ENCODE data around the gene RNF128. TPM values are rescaled to one million over a fixed set of nuclear protein-coding genes. Genes with fewer than 3 reads are reported as not detected.

Gene RNF128
- total RNA-seq, 1 donor from 2014 or later, result 0.36 TPM

DNA sequence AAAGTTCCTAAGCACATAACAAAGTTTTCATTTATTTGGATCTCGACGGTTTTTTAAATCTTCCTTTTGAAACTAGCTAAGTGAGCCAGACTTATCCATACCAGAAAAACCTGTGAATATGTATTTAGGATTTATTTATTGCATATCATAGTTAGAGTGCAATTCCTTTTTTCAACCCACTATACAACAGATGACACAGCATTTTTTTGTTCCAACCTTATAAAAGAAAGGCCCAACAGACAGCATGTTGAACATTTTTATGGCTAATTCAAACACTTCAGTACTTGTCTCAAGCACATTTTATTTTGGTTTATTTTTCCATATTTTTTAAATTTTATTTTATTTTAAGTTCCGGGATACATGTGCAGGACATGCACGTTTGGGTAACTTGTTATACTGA is 15.1 kb upstream of the RNF128 start:
- no peaks in the 10 kb centered on the region for H3K9me3 ChIP-seq (replicated peaks)
- no peaks in the 10 kb centered on the region for H3K36me3 ChIP-seq
- TF ChIP-seq, protein P1, sequence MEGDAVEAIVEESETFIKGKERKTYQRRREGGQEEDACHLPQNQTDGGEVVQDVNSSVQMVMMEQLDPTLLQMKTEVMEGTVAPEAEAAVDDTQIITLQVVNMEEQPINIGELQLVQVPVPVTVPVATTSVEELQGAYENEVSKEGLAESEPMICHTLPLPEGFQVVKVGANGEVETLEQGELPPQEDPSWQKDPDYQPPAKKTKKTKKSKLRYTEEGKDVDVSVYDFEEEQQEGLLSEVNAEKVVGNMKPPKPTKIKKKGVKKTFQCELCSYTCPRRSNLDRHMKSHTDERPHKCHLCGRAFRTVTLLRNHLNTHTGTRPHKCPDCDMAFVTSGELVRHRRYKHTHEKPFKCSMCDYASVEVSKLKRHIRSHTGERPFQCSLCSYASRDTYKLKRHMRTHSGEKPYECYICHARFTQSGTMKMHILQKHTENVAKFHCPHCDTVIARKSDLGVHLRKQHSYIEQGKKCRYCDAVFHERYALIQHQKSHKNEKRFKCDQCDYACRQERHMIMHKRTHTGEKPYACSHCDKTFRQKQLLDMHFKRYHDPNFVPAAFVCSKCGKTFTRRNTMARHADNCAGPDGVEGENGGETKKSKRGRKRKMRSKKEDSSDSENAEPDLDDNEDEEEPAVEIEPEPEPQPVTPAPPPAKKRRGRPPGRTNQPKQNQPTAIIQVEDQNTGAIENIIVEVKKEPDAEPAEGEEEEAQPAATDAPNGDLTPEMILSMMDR (IDR thresholded peaks at IDR 0.05; ENCODE audit: borderline replicate concordance), result no peak
- DNase-seq, result no peak
- intact Hi-C loops (cut with micrococcal nuclease), result no loop called here
- H3K4me1 ChIP-seq, result no peaks in the 10 kb centered on the region
- H3K27ac ChIP-seq (replicated peaks), result no peak overlapping the region
- no peak overlapping the region for H3K4me3 ChIP-seq
- H3K27me3 ChIP-seq (ENCODE audit: low read depth), result no peaks in the 10 kb centered on the region

DNA sequence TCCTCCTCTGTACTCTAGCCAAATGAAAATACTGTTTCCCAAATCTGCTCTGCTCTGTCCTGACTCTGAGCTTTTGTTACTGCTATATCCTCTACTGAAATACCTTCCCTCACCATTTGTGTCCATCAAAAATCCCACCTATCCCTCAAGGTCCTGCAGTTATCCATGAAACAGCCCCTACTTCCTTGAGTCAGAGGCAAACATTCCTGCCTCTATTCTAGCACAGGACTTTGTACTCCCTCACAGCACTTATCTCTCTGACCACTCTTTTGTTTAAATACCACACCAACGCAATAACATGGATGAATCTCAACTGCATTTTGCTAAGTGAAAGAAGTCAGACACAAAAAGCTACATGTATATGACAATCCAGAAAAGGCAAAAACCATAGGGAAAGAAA is 10.5 kb upstream of the RNF128 start:
- TF ChIP-seq, protein P1 (IDR thresholded peaks at IDR 0.05; ENCODE audit: borderline replicate concordance), result no peak
- Histone ChIP-seq H3K9me3 (replicated peaks) (no peaks in the 10 kb centered on the region), H3K36me3 (no peaks in the 10 kb centered on the region), H3K4me3 (no peak overlapping the region), H3K27me3 (ENCODE audit: low read depth) (no peaks in the 10 kb centered on the region), H3K4me1 (no peaks in the 10 kb centered on the region), H3K27ac (replicated peaks) (no peak overlapping the region)
- no peak for DNase-seq
- intact Hi-C loops (cut with micrococcal nuclease), result no loop called here

DNA sequence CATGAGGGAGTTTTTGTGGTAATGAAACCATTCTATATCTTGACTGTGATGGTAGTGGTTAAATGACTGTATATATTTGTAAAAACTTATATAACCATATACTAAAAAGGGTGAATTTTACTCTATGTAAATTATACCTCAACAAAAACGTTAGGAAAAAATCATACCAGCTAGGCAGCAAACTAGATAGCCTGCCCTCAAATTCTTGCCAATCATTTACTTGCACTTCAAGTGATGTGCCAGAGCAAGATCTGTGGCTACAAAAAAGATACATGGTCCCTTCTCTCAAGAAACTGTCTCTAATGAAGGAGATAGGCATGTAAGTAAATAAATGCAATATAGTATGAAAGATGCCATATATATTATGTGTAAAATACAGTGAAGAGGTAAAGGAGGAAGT is 10.0 kb upstream of the RNF128 start:
- intact Hi-C loops (cut with micrococcal nuclease), result no loop called here
- Histone ChIP-seq H3K9me3 (replicated peaks) (no peaks in the 10 kb centered on the region), H3K4me3 (no peak overlapping the region), H3K36me3 (no peaks in the 10 kb centered on the region), H3K27me3 (ENCODE audit: low read depth) (no peaks in the 10 kb centered on the region), H3K4me1 (no peaks in the 10 kb centered on the region), H3K27ac (replicated peaks) (no peak overlapping the region)
- no peak for DNase-seq
- TF ChIP-seq, protein P1 (IDR thresholded peaks at IDR 0.05; ENCODE audit: borderline replicate concordance), result no peak

DNA sequence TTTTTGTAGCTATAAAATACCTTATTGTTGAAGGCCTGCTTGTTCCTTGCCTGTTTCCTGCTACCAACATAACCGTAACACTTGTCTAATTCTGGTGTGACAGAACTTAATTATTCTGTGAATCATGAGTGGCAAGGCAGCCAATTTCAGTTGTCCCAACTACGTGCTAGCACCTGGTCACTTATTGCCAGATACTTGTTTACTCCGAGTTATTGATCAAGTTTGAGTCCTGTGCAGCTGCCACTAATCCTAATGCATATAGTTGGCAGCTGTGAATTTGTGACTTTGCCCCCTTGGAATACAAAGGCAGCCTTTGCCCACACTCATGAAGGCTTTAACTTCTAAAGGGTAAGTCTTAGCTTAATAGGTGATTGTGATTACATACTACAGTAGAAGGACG is 7.8 kb upstream of the RNF128 start:
- intact Hi-C loops (cut with micrococcal nuclease), result no loop called here
- H3K9me3 ChIP-seq (replicated peaks), result no peaks in the 10 kb centered on the region
- no peaks in the 10 kb centered on the region for H3K36me3 ChIP-seq
- TF ChIP-seq, protein P1 (IDR thresholded peaks at IDR 0.05; ENCODE audit: borderline replicate concordance), result no peak
- no peak for DNase-seq
- no peaks in the 10 kb centered on the region for H3K27me3 ChIP-seq (ENCODE audit: low read depth)
- no peak overlapping the region for H3K27ac ChIP-seq (replicated peaks)
- no peaks in the 10 kb centered on the region for H3K4me1 ChIP-seq
- no peak overlapping the region for H3K4me3 ChIP-seq

DNA sequence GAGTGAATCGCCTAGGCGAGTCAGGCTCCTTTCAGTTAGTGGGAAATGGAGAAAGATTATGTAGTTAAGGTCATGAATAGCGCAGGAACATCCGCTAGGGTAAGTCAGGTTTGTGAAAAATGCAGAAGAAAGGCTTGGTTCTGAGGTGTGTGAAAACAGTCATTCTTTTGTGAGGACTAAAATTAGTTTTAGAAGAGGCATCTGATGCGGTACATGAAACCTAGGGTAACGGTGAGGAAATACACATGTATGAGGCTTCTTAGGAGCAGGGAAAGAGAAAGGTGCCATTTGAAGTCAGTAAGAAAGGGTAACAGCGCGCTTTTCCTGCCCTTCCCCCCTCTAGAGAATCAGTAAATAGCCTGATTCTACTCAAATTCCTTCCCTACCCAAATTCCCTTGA is 570 bp upstream of the RNF128 start:
- intact Hi-C loops (cut with micrococcal nuclease), result no loop called here
- H3K36me3 ChIP-seq, result no peaks in the 10 kb centered on the region
- H3K4me1 ChIP-seq, result no peaks in the 10 kb centered on the region
- TF ChIP-seq, protein P1 (IDR thresholded peaks at IDR 0.05; ENCODE audit: borderline replicate concordance), result no peak
- no peak overlapping the region for H3K27ac ChIP-seq (replicated peaks)
- no peak for DNase-seq
- H3K27me3 ChIP-seq (ENCODE audit: low read depth), result peaks cover 9% of the 10 kb centered on the region
- no peaks in the 10 kb centered on the region for H3K9me3 ChIP-seq (replicated peaks)
- peak overlapping the region; percentile 66 for H3K4me3 ChIP-seq

DNA sequence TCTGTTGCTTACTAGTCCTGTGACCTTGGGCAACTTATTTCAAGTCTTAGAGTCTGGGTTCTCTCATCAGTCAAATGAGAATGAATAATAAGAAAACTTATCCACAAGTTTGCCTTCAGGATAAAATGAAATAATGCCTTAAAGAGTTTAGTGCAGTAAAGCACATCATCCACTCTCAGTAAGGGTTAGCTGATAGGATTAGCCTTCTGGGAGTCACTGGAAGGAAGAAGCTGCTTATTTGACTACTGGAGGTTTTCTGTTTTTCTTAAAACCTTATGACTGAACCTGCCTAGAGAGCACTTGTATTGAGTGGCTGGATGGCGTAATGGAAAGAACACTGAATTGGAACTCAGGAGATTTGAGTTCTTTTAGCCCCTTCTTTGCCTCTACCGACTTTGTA is 1.8 kb downstream of the RNF128 start:
- H3K27me3 ChIP-seq (ENCODE audit: low read depth), result peaks cover 9% of the 10 kb centered on the region
- no peaks in the 10 kb centered on the region for H3K4me1 ChIP-seq
- no peak overlapping the region for H3K27ac ChIP-seq (replicated peaks)
- no peak overlapping the region for H3K4me3 ChIP-seq
- intact Hi-C loops (cut with micrococcal nuclease), result no loop called here
- H3K36me3 ChIP-seq, result no peaks in the 10 kb centered on the region
- TF ChIP-seq, protein P1 (IDR thresholded peaks at IDR 0.05; ENCODE audit: borderline replicate concordance), result no peak
- H3K9me3 ChIP-seq (replicated peaks), result no peaks in the 10 kb centered on the region
- no peak for DNase-seq
